ENCODE data around the gene GSG1L.

GSG1L gene

DNA sequence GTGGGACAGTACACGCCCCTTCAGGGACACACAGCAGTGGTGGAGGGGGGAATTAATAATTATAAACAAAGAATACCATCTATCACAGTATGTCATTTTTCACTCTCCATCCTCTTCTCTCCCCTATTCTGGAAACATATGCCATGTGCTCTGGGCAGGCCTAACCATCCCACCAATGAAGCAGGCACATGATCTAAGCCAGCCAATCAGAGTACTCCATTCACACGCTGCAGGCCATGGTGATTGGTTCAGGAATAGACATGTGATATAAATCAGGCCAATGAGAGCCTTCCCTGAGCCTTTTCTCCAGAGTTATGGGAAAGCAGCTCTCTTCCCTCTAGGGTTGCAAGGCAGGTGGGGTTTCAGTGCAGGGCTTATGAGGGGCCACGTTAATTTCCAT, 36.5 kb downstream of the GSG1L start:
- DNase-seq (ENCODE audit: low read depth in 2 of 2) = no peak
- no peak overlapping the region for H3K4me3 ChIP-seq (replicated peaks in 1 of 2; ENCODE audit: low read depth in 2 of 2, low read length in 2 of 2)
- TF ChIP-seq, protein P1, sequence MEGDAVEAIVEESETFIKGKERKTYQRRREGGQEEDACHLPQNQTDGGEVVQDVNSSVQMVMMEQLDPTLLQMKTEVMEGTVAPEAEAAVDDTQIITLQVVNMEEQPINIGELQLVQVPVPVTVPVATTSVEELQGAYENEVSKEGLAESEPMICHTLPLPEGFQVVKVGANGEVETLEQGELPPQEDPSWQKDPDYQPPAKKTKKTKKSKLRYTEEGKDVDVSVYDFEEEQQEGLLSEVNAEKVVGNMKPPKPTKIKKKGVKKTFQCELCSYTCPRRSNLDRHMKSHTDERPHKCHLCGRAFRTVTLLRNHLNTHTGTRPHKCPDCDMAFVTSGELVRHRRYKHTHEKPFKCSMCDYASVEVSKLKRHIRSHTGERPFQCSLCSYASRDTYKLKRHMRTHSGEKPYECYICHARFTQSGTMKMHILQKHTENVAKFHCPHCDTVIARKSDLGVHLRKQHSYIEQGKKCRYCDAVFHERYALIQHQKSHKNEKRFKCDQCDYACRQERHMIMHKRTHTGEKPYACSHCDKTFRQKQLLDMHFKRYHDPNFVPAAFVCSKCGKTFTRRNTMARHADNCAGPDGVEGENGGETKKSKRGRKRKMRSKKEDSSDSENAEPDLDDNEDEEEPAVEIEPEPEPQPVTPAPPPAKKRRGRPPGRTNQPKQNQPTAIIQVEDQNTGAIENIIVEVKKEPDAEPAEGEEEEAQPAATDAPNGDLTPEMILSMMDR (IDR thresholded peaks at IDR 0.05; ENCODE audit: low read depth, low read length) = no peak

DNA sequence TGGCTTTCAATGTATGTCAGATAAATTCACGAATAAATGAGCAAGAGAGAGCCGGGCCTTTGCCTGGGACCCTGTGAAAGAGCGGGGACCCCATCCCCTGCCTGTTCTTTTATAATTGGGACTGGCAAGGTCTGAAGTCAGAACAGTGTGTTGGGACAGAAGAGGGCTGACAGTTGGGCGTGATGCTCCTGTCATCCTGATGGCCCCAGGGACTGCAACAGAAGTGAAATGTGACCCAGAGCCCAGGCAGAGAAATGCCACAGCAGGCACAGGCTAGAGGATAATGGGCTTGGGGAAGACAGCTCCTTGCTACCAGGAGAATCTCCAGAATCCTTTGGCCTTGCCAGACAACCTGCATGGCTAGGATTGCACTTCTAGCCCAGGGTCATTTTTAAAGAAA, 37.9 kb downstream of the GSG1L start:
- no peak for DNase-seq (ENCODE audit: low read depth in 2 of 2)
- TF ChIP-seq, protein P1 (IDR thresholded peaks at IDR 0.05; ENCODE audit: low read depth, low read length) = no peak
- H3K4me3 ChIP-seq (replicated peaks in 1 of 2; ENCODE audit: low read depth in 2 of 2, low read length in 2 of 2) = no peak overlapping the region

DNA sequence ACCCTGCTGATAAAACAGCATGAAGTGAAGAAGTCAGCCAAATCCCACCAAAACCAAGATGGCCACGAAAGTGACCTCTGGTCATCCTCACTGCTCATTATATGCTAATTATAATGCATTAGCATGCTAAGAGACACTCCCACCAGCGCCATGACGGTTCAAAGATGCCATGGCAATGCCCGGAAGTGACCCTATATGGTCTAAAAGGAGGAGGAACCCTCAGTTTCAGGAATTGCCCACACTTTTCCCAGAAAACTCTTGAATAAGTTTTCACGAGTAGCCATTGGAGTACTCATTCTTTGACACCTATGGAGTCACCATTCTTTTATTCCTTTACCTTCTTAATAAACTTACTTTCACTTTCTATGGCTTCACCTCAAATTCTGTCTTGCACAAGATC, 44.3 kb downstream of the GSG1L start:
- H3K4me3 ChIP-seq (replicated peaks in 1 of 2; ENCODE audit: low read depth in 2 of 2, low read length in 2 of 2) = no peak overlapping the region
- no peak for DNase-seq (ENCODE audit: low read depth in 2 of 2)
- TF ChIP-seq, protein P1 (IDR thresholded peaks at IDR 0.05; ENCODE audit: low read depth, low read length) = no peak

DNA sequence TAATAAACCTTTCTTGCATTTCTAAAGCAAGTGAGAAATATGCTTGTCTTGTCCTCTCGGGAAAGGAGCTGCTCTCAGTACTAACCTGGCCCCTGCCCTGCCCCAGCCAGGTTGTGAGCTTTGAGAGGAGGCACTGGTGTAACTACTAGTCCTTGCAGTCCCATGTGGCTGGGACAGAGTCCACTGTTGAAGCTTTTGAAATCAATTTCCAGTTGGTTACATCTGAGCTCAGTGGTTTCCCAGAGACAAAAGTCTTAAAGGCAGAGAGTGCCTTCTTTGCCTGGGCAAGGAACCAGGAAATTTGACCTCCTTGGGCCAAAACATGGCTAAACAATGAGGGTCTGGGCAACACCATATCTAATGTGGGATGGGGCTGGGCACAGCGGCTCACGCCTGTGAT, 48.7 kb downstream of the GSG1L start:
- H3K4me3 ChIP-seq (replicated peaks in 1 of 2; ENCODE audit: low read depth in 2 of 2, low read length in 2 of 2) = no peak overlapping the region
- TF ChIP-seq, protein P1 (IDR thresholded peaks at IDR 0.05; ENCODE audit: low read depth, low read length) = no peak
- no peak for DNase-seq (ENCODE audit: low read depth in 2 of 2)

DNA sequence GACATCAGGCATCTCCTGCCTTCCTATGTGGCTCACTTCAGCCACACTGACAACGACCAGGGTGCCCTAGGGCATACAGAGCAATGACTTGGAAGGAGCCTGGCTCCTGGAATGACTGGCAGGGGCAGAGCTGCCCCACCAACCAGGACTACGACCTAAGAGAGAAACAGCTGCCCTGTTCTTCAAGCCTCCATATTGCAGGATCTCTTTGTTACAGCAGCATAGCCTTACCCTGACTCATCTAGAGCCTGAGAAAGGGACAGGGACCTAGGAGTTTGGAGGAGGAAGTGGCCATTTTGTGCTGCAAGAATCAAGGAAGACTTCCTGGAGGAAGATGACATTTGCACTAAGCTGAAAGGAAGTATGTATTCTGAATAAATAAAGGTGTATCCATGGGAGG, 49.6 kb downstream of the GSG1L start:
- TF ChIP-seq, protein P1 (IDR thresholded peaks at IDR 0.05; ENCODE audit: low read depth, low read length) = no peak
- H3K4me3 ChIP-seq (replicated peaks in 1 of 2; ENCODE audit: low read depth in 2 of 2, low read length in 2 of 2) = no peak overlapping the region
- no peak for DNase-seq (ENCODE audit: low read depth in 2 of 2)

DNA sequence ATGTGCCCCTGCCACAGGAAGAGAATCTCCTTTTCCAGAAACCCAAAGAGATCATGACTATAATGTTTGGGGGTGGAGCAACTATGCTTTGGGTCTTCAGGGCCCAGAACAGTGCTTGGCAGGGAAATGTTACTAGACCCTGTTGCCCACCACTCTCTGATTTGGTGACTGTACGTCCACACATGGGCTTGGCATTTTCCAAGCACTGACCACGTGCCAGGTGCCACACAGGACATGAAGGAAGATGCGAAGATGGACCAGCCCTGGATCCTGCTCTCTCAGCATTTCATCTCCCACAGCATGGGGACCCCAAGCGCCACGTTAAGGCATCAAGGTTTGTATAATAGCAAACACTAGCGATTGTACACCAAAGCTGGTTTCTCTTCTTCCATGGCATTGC, 50.1 kb downstream of the GSG1L start:
- DNase-seq (ENCODE audit: low read depth in 2 of 2) = no peak
- no peak overlapping the region for H3K4me3 ChIP-seq (replicated peaks in 1 of 2; ENCODE audit: low read depth in 2 of 2, low read length in 2 of 2)
- TF ChIP-seq, protein P1 (IDR thresholded peaks at IDR 0.05; ENCODE audit: low read depth, low read length) = no peak

DNA sequence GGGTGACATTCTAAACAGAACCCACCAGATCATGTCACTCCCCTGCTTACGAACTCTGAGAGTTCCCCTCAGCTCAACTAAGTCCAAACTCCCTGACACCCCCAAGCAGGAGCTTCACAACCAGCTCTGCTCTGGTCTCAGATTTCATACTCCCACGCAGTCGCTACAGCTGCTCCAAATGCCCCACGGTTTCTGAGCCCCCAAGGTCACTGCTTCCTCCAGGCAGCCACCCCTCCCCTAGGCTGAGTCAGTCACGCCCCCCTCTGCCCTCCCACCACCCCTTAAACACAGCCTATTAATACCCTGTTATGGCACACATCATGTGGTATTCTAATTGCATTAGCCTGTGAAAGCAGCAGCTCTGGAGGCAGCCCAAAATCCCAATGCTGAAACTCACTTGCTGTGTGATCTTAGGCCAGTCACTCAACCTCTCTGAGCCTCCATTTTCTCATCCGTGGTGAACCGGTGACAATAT, 51.5 kb downstream of the GSG1L start:
- peak; percentile 12 to 21 for DNase-seq (ENCODE audit: low read depth in 2 of 2)
- TF ChIP-seq, protein P1 (IDR thresholded peaks at IDR 0.05; ENCODE audit: low read depth, low read length) = no peak
- H3K4me3 ChIP-seq (replicated peaks in 1 of 2; ENCODE audit: low read depth in 2 of 2, low read length in 2 of 2) = no peak overlapping the region
